MM.1S (cell line): ENCODE data around the gene KRTAP5-3.

ENCODE experiments used
- EZH2 ChIP-seq: fragments of 300-600 bp; sonication (generic); optimal IDR thresholded peaks from 2 replicates; pipeline ENCODE3; 2017; ENCODE audit warnings: low read depth, mild to moderate bottlenecking, antibody characterized with exemption, low read length, mixed read lengths
- TF ChIP-seq, protein P1 (sequence below): fragments of 300-600 bp; sonication (generic); IDR thresholded peaks from 2 replicates; pipeline ENCODE4 v1.5.1; 2016; ENCODE audit warnings: antibody characterized with exemption, low read length, mixed read lengths

DNA sequence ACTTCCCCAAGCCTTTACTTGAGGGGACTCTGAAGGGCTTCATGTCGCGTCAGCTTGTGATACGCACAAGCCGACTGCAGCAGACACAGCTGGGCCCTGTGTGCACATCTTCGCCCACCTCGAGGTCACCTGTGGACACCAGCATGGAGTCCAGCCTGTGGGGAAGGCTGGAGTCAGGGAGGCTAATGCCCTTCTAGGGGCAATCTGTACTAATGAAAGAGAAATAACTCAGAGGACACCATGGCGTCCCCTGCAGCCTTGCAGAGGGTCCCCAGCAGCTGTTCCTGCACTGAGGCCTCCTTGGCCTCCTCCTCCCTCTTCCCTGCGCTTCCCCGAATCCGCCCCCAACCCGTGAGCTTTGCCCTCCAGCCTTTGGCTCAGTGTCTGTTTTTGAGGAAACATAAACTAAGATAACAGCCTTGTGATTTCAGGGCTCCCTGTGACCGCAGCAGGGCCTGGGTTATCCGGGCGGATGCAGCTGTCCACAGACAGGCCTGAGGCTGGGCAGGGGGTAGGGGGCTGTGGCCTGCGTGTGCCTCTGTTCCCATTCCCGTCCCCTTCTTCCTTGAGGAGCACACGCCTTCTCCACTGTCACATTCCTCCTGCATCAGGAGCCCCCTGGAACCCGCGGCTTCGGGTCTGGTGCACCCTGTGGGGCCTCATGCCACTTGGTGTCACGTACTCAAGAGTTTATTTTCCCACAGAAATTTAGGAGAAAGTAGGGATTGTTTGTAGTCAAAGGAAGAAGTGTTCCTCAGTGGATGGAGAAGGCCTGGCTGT is 46.3 kb upstream of the KRTAP5-3 start:
- no peak for TF ChIP-seq EZH2
- TF ChIP-seq, protein P1, sequence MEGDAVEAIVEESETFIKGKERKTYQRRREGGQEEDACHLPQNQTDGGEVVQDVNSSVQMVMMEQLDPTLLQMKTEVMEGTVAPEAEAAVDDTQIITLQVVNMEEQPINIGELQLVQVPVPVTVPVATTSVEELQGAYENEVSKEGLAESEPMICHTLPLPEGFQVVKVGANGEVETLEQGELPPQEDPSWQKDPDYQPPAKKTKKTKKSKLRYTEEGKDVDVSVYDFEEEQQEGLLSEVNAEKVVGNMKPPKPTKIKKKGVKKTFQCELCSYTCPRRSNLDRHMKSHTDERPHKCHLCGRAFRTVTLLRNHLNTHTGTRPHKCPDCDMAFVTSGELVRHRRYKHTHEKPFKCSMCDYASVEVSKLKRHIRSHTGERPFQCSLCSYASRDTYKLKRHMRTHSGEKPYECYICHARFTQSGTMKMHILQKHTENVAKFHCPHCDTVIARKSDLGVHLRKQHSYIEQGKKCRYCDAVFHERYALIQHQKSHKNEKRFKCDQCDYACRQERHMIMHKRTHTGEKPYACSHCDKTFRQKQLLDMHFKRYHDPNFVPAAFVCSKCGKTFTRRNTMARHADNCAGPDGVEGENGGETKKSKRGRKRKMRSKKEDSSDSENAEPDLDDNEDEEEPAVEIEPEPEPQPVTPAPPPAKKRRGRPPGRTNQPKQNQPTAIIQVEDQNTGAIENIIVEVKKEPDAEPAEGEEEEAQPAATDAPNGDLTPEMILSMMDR, result no peak
